Thoracic aorta (tissue), 2 donors: ENCODE measurements around the gene AMOTL1. TPM values are rescaled to one million over a fixed set of nuclear protein-coding genes. Genes with fewer than 3 reads are reported as not detected.

Experiments used
- ATAC-seq: fragments of 150-250 bp; one replicate; pipeline ENCODE4 v1.8.0; 2017; ENCODE audit warnings: low read depth; ENCODE audit not compliant: insufficient number of reproducible peaks, low FRiP score
- DNase-seq: peaks from one replicate; pipeline ENCODE4 v3.0.0-alpha.2; 2020; ENCODE audit warnings: low spot score
- H3K27ac ChIP-seq, 2 donors: fragments of 200-600 bp; sonication (generic); 1 replicate in 1 of 2; 2 replicates in 1 of 2; pipeline ENCODE4 v1.5.1; 2016; ENCODE audit warnings: mild to moderate bottlenecking in 2 of 2, moderate library complexity in 2 of 2
- H3K27me3 ChIP-seq: fragments of 200-600 bp; sonication (generic); replicated peaks from 2 replicates; pipeline ENCODE4 v1.6.0; 2016; ENCODE audit warnings: mild to moderate bottlenecking; ENCODE audit not compliant: insufficient read depth
- H3K36me3 ChIP-seq: fragments of 200-600 bp; sonication (generic); one replicate; pipeline ENCODE4 v1.5.1; 2016
- H3K4me1 ChIP-seq, 2 donors: fragments of 200-600 bp; sonication (generic); 1 replicate in 1 of 2; 2 replicates in 1 of 2; pipeline versions ENCODE4 v1.5.1 to v1.6.0; 2016; ENCODE audit warnings: low read depth in 2 of 2, mild to moderate bottlenecking in 1 of 2; ENCODE audit not compliant: control insufficient read depth in 1 of 2
- H3K4me3 ChIP-seq: fragments of 200-600 bp; sonication (generic); 2 replicates; pipeline ENCODE4 v1.5.1; 2016; ENCODE audit warnings: mild to moderate bottlenecking
- H3K9me3 ChIP-seq: fragments of 200-600 bp; sonication (generic); 2 replicates; pipeline ENCODE4 v1.5.1; 2016
- total RNA-seq, 2 donors: library from RNA; depleted of rRNA; stranded (reverse); fragments of >200 nt; gene quantifications; one replicate each; pipeline versions ENCODE4 v1.1.0 to v1.2.3, GENCODE V29; 2016
- TF ChIP-seq, protein P1 (sequence below): fragments of 200-600 bp; sonication (generic); IDR thresholded peaks from one replicate; pipeline ENCODE4 v1.5.1; 2019; ENCODE audit warnings: antibody characterized with exemption

AMOTL1 gene
- total RNA-seq, 2 donors from 2014 or later, result 64.2 to 89.5 TPM

- DNase-seq (no peak), ATAC-seq (no peak)
- TF ChIP-seq, protein P1, sequence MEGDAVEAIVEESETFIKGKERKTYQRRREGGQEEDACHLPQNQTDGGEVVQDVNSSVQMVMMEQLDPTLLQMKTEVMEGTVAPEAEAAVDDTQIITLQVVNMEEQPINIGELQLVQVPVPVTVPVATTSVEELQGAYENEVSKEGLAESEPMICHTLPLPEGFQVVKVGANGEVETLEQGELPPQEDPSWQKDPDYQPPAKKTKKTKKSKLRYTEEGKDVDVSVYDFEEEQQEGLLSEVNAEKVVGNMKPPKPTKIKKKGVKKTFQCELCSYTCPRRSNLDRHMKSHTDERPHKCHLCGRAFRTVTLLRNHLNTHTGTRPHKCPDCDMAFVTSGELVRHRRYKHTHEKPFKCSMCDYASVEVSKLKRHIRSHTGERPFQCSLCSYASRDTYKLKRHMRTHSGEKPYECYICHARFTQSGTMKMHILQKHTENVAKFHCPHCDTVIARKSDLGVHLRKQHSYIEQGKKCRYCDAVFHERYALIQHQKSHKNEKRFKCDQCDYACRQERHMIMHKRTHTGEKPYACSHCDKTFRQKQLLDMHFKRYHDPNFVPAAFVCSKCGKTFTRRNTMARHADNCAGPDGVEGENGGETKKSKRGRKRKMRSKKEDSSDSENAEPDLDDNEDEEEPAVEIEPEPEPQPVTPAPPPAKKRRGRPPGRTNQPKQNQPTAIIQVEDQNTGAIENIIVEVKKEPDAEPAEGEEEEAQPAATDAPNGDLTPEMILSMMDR, result no peak
- peaks cover 37 to 69% of the 10 kb centered on the region in 2 donors for H3K4me1 ChIP-seq
- H3K9me3 ChIP-seq, result no peaks in the 10 kb centered on the region
- no peaks in the 10 kb centered on the region for H3K36me3 ChIP-seq
- H3K27ac ChIP-seq, result peak overlapping the region; percentile 63 to 71
- no peaks in the 10 kb centered on the region for H3K27me3 ChIP-seq
- H3K4me3 ChIP-seq, result peak overlapping the region; percentile 51
Measured at GRCh38 chr11:94793822-94794221, 25.7 kb downstream of the AMOTL1 start.

- Histone ChIP-seq H3K27ac (peak overlapping the region; percentile 63 to 71), H3K9me3 (no peaks in the 10 kb centered on the region), H3K4me1 (peaks cover 30 to 61% of the 10 kb centered on the region in 2 donors), H3K27me3 (no peaks in the 10 kb centered on the region), H3K36me3 (peaks cover 2% of the 10 kb centered on the region), H3K4me3 (peak overlapping the region; percentile 51)
- TF ChIP-seq, protein P1, result no peak
- DNase-seq (peak; percentile 72), ATAC-seq (peak; percentile 87)
Measured at GRCh38 chr11:94794287-94795168, 26.4 kb downstream of the AMOTL1 start.

DNA sequence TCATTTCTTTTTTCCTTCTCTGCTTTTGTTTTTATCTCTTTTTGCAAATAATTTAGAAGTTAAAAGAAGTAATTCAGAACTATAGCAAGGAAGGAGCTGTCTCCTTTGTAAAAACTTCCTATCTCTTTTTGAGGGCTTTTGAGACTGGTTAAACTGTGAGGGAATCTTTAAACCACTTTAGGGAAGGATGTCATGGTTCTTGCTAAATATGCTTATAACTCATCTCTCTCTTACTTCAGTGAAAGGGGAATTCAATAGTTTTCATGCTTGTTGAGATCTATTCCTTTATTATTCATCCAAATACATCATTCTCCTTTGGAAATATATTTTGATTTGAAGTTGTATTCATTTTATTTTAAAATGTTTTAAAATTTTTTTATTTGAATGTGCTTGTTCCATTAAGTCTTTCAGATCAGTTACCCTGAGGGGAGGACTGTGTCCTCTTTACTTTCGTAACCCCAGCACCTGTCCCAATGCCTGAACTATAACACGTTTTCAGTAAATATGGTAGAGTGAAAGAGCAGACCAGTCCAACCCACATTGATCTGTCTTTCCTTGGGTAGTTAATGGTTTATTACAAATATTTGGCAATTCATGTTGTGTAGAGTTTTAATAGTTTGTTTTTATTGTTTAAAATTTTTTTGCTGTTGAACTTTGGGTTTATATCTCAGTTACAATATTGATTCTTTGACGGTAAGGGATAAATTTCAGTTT, 27.5 kb downstream of the AMOTL1 start:
- H3K4me3 ChIP-seq, result no peak overlapping the region
- no peaks in the 10 kb centered on the region for H3K9me3 ChIP-seq
- ATAC-seq (no peak), DNase-seq (no peak)
- H3K4me1 ChIP-seq, result peaks cover 31 to 61% of the 10 kb centered on the region in 2 donors
- H3K27me3 ChIP-seq, result no peaks in the 10 kb centered on the region
- H3K27ac ChIP-seq, result peak overlapping the region; percentile 63 to 71
- peaks cover 6% of the 10 kb centered on the region for H3K36me3 ChIP-seq
- TF ChIP-seq, protein P1, result no peak

DNA sequence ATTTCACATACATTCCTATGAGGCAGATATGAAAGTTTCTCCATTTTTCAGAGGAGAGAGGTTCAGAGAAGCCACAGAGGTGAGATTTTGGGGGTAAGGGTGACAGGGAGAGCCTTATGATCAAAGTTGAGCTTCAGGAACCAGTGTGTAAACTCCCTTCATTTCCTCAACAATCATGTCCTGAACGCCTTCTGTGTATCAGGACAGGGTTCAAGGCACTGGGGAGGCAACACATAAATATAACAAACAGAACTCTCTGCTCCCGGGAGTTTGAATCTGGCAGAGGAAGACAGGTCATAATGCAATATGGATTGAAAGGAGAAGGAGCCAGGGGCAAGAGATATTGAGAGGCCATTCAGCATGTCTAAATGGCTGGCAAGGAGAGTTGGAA, 28.0 kb downstream of the AMOTL1 start:
- Histone ChIP-seq H3K27me3 (no peaks in the 10 kb centered on the region), H3K27ac (peak overlapping the region in 1 of 2 donors; percentile 71), H3K36me3 (peaks cover 6% of the 10 kb centered on the region), H3K4me3 (no peak overlapping the region), H3K4me1 (peaks cover 34 to 61% of the 10 kb centered on the region in 2 donors), H3K9me3 (no peaks in the 10 kb centered on the region)
- TF ChIP-seq, protein P1, result no peak
- DNase-seq (no peak), ATAC-seq (no peak)

- Histone ChIP-seq H3K9me3 (no peaks in the 10 kb centered on the region), H3K4me1 (peaks cover 34 to 61% of the 10 kb centered on the region in 2 donors), H3K4me3 (no peak overlapping the region), H3K36me3 (peaks cover 6% of the 10 kb centered on the region), H3K27me3 (no peaks in the 10 kb centered on the region), H3K27ac (peak overlapping the region in 1 of 2 donors; percentile 71)
- ATAC-seq (no peak), DNase-seq (no peak)
- TF ChIP-seq, protein P1, result no peak
Measured at GRCh38 chr11:94796863-94797262, 28.7 kb downstream of the AMOTL1 start.
